ENCODE data around the gene VASP. TPM values are rescaled to one million over a fixed set of nuclear protein-coding genes. Genes with fewer than 3 reads are reported as not detected.
A peak's percentile ranks its signal among the peaks of the same experiment; 100 is the strongest.
"Not testable (repeated sequence)": the region's sequence is repeated elsewhere in the genome, so short reads cannot be mapped to it uniquely, and the experiment has no call there.

Gene VASP
- total RNA-seq, 1 donor from 2014 or later: 53.8 TPM

DNA sequence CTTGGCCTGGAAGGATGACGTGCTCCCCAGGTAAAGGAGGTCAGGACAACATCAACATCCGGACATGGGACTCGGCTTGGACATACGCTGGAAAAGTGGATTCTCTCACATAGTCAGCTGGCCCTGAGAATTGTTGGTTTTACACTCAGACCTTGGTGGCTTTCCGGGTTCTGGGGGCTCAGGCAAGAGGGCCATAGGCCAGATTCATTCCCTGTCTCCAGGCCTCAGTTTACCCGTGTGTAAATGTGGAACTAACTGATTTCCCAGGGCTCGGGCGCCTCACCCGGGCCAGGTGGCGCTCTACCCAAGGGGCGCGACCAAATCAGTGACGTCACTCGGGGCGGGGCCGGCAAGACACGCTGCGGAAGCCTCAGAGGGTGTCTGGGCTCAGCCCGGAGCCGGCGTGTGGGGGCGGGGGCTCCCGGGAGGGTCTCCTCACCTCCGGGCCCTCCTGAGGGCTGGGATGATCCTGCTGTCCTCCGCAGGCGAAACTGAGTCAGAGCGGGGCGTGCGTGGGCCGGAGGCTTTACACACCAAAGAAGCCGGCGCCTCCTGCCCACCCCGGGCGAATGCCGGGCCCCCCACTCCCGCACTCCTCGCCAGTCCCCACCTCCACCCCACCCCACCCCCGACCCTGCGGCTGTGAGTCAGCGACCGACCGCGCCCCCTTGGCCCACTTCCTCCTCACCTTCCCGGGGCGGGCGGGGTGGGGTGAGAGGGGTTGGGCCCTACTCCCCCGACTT is 862 bp upstream of the VASP start:
- DNase-seq (ENCODE audit: low spot score in 2 of 2, unreplicated experiment in 2 of 2): peak; percentile 95 to 97
- Mint-ChIP-seq H3K9me3 (no peaks in the 10 kb centered on the region), H3K4me1 (peaks cover 8% of the 10 kb centered on the region), H3K27me3 (ENCODE audit: low read depth) (peaks cover 11% of the 10 kb centered on the region), H3K4me3 (peak overlapping the region; percentile 91), H3K27ac (peak overlapping the region; percentile 96), H3K36me3 (no peaks in the 10 kb centered on the region)
- TF ChIP-seq, protein P1, sequence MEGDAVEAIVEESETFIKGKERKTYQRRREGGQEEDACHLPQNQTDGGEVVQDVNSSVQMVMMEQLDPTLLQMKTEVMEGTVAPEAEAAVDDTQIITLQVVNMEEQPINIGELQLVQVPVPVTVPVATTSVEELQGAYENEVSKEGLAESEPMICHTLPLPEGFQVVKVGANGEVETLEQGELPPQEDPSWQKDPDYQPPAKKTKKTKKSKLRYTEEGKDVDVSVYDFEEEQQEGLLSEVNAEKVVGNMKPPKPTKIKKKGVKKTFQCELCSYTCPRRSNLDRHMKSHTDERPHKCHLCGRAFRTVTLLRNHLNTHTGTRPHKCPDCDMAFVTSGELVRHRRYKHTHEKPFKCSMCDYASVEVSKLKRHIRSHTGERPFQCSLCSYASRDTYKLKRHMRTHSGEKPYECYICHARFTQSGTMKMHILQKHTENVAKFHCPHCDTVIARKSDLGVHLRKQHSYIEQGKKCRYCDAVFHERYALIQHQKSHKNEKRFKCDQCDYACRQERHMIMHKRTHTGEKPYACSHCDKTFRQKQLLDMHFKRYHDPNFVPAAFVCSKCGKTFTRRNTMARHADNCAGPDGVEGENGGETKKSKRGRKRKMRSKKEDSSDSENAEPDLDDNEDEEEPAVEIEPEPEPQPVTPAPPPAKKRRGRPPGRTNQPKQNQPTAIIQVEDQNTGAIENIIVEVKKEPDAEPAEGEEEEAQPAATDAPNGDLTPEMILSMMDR (IDR thresholded peaks at IDR 0.05; ENCODE audit: unreplicated experiment): no peak

DNA sequence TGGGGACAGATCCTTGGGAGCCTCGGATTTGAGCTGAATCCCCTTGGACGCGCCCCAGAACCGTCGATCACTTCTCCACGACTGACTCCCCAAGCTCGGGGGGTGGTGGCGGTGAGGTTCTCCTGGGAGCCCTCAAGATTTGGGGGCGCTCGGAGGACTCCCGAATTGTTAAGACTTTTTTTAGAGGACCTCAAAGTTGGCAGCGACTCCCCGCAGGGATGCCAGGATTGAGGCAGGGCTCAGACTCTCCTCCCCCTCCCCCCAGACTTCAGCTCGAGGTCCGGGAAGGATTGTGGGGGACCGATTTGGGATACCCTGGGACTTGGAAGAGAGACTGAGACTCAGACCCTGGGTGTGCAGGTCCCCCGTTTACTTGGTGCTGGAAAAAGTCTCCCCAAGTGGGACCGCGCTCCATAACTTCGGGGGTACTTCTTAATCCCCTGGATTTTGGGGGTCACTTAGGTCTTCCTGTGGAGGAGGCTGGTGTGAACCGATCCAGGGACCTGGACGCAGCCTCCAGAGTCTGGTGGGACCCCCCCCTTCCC is 665 bp downstream of the VASP start:
- TF ChIP-seq, protein P1 (IDR thresholded peaks at IDR 0.05; ENCODE audit: unreplicated experiment): no peak
- peaks cover 8% of the 10 kb centered on the region for H3K4me1 Mint-ChIP-seq
- no peaks in the 10 kb centered on the region for H3K9me3 Mint-ChIP-seq
- H3K27ac Mint-ChIP-seq: peak overlapping the region; percentile 34
- no peaks in the 10 kb centered on the region for H3K36me3 Mint-ChIP-seq
- H3K4me3 Mint-ChIP-seq: peak overlapping the region; percentile 83
- no peak for DNase-seq (ENCODE audit: low spot score in 2 of 2, unreplicated experiment in 2 of 2)
- no peaks in the 10 kb centered on the region for H3K27me3 Mint-ChIP-seq (ENCODE audit: low read depth)

GRCh38 chr19:45508417-45508860 is 1.2 kb downstream of the VASP start:
- peak in 1 of 2 experiments; percentile 51 for DNase-seq (ENCODE audit: low spot score in 2 of 2, unreplicated experiment in 2 of 2)
- Mint-ChIP-seq H3K36me3 (no peaks in the 10 kb centered on the region), H3K9me3 (no peaks in the 10 kb centered on the region), H3K4me3 (peak overlapping the region; percentile 83), H3K27me3 (ENCODE audit: low read depth) (no peaks in the 10 kb centered on the region), H3K27ac (peak overlapping the region; percentile 34), H3K4me1 (peaks cover 8% of the 10 kb centered on the region)
- TF ChIP-seq, protein P1 (IDR thresholded peaks at IDR 0.05; ENCODE audit: unreplicated experiment): no peak

DNA sequence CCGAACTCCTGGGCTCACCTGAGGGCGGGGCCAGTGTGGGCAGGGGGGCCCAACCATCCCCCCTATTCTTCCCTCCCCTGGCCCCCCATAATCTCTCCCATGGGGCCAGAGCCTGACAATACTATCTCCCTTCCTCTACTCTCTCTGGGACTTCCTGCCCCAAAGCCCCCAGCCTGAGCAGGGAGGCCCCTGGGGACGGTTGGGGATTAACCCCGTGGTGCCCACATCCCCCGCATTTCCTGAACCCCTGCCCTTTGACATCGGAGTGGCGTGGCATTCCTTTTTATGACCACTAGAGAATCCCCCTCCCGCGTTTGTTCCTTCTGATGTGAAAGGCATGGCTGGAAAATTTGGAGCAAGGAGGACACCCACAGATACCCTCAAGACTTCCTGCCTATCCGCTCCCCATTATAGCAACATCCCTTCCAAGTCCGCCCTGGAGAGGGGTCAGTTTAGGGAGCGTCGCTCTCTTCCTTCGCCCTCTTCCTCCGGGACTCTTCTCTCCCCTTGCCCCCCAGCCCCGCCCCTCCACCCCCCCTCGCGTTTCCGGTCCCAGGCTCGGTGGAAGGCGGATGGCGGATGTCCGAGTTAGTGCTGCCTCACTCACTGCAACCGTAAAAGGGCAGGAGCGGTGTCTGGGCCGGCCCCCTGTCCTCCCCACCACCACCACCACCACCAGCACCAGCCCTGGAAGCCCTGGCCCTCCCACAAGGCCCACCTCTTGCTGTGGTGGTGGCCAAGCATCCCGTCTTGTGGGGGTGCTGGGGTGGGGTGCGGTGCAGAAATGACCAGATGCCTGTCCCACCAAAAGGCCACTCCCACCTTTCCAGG is 1.8 kb downstream of the VASP start:
- H3K27ac Mint-ChIP-seq: peak overlapping the region; percentile 88
- DNase-seq (ENCODE audit: low spot score in 2 of 2, unreplicated experiment in 2 of 2): no peak
- peaks cover 8% of the 10 kb centered on the region for H3K4me1 Mint-ChIP-seq
- H3K27me3 Mint-ChIP-seq (ENCODE audit: low read depth): no peaks in the 10 kb centered on the region
- no peaks in the 10 kb centered on the region for H3K9me3 Mint-ChIP-seq
- peak overlapping the region; percentile 83 for H3K4me3 Mint-ChIP-seq
- H3K36me3 Mint-ChIP-seq: no peaks in the 10 kb centered on the region
- TF ChIP-seq, protein P1 (IDR thresholded peaks at IDR 0.05; ENCODE audit: unreplicated experiment): no peak

- Mint-ChIP-seq H3K9me3 (no peaks in the 10 kb centered on the region), H3K4me3 (peak overlapping the region; percentile 56), H3K27ac (peak overlapping the region; percentile 88), H3K4me1 (peaks cover 8% of the 10 kb centered on the region), H3K27me3 (ENCODE audit: low read depth) (no peaks in the 10 kb centered on the region), H3K36me3 (no peaks in the 10 kb centered on the region)
- DNase-seq (ENCODE audit: low spot score in 2 of 2, unreplicated experiment in 2 of 2): no peak
- TF ChIP-seq, protein P1 (IDR thresholded peaks at IDR 0.05; ENCODE audit: unreplicated experiment): no peak
Observed at GRCh38 chr19:45509692-45510015, 2.4 kb downstream of the VASP start.

GRCh38 chr19:45510352-45510751 is 3.1 kb downstream of the VASP start:
- H3K4me3 Mint-ChIP-seq: peak overlapping the region; percentile 13
- H3K27me3 Mint-ChIP-seq (ENCODE audit: low read depth); H3K4me1 Mint-ChIP-seq; H3K9me3 Mint-ChIP-seq; H3K27ac Mint-ChIP-seq; H3K36me3 Mint-ChIP-seq; DNase-seq (ENCODE audit: low spot score in 2 of 2, unreplicated experiment in 2 of 2): not testable (repeated sequence)
